NCI-H187 treated with DMSO at 0.1 percent for 48 hours (cell line): ENCODE results near the gene TP53TG3C.
"Not testable (repeated sequence)": the region's sequence is repeated elsewhere in the genome, so short reads cannot be mapped to it uniquely, and the experiment has no call there.

Experiments used
- DNase-seq: peaks from one replicate; lab custom pipeline; 2025; lab: John Stamatoyannopoulos, UW

The TP53TG3C gene

GRCh38 chr16:33193926-33194325 lies at the start of gene TP53TG3C:
Gene TP53TG3C (plus strand): TSS chr16:33194226. CDS start chr16:33194294, 68 bp downstream.
- DNase-seq, result not testable (repeated sequence)
